ENCODE data around the gene SOX6. TPM values are rescaled to one million over a fixed set of nuclear protein-coding genes. Genes with fewer than 3 reads are reported as not detected.

Gene SOX6
- polyA plus RNA-seq, 1 of the 3 experiments (the other 2 are of a cell fraction) = 0.03 TPM

DNA sequence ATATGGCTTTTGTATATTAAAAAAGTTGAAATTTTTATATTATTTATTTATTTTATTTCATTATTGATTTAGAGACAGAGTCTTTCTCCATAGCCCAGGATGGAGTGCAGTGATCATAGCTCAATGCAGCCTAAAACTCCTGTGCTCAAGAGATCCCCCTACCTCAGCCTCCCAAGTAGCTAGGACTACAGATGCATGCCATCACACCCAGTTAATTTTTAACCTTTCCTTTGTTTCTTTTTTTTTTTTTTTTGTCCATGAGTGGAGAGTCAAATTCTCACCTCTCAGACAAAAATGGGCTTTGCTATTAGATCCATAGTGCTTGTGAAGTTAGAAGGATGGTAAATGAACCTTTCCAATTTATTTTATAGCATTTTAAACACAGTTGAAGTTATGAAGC, 182.5 kb downstream of the SOX6 start:
- POLR2A ChIA-PET = no interaction called here
- Histone ChIP-seq H3K27ac (ENCODE audit: low read depth in 2 of 2, low read length in 1 of 2) (no peak overlapping the region), H3K27me3 (ENCODE audit: insufficient read depth) (no peaks in the 10 kb centered on the region), H3K4me1 (ENCODE audit: control insufficient read depth in 1 of 2, insufficient read depth in 2 of 2, low read depth in 1 of 2, low read length in 1 of 2) (peaks cover 10 to 21% of the 10 kb centered on the region in 2 experiments; a peak in 3 of 4 replicates), H3K9me3 (no peaks in the 10 kb centered on the region), H3K79me2 (ENCODE audit: insufficient read depth) (no peaks in the 10 kb centered on the region), H2AFZ (ENCODE audit: low read depth) (no peak overlapping the region), H4K20me1 (ENCODE audit: insufficient read depth) (no peaks in the 10 kb centered on the region), H3K9me2 (no peaks in the 10 kb centered on the region), H3K9ac (no peak overlapping the region), H3K4me2 (no peak overlapping the region), H3K4me3 (ENCODE audit: low read depth in 2 of 2, low read length in 1 of 2) (no peak overlapping the region), H3F3A (replicated peaks; ENCODE audit: insufficient read depth) (no peaks in the 10 kb centered on the region), H3K36me3 (replicated peaks in 1 of 2; ENCODE audit: control insufficient read depth in 1 of 2, insufficient read depth in 2 of 2, low read length in 1 of 2) (no peaks in the 10 kb centered on the region)
- TF ChIP-seq IRF3 (IDR thresholded peaks at IDR 0.05; ENCODE audit: low read depth, low read length) (no peak), RFX5 (IDR thresholded peaks at IDR 0.05; ENCODE audit: low read length) (no peak), SMC3 (IDR thresholded peaks at IDR 0.05; ENCODE audit: low read depth, low read length) (no peak), EP300 (IDR thresholded peaks at IDR 0.05; ENCODE audit: borderline replicate concordance in 1 of 2, low read depth in 1 of 2, low read length in 1 of 2) (no peak), EZH2phosphoT487 (IDR thresholded peaks at IDR 0.05; ENCODE audit: borderline replicate concordance, low read depth) (no peak), SIN3A (IDR thresholded peaks at IDR 0.05; ENCODE audit: borderline replicate concordance, low read depth, low read length) (no peak), POLR2AphosphoS5 (IDR thresholded peaks at IDR 0.05; ENCODE audit: low read depth, low read length) (no peak), RAD21 (IDR thresholded peaks at IDR 0.05; ENCODE audit: low read length) (no peak), MXI1 (IDR thresholded peaks at IDR 0.05; ENCODE audit: low read depth, low read length) (no peak), FOSL2 (IDR thresholded peaks at IDR 0.05; ENCODE audit: borderline replicate concordance, low read depth) (no peak), FOXM1 (IDR thresholded peaks at IDR 0.05; ENCODE audit: low read depth) (no peak)
- CTCF ChIA-PET = interaction anchor here (0.6 to 2.1 kb wide), 3 partner anchors 433 to 656 kb away, joined by 3 to 6 read pairs (median 3); no protein-coding TSS in a partner anchor
- DNase-seq = no peak

GRCh38 chr11:16171882-16172281, 184.5 kb downstream of the SOX6 start:
- Histone ChIP-seq H3K9me2 (no peaks in the 10 kb centered on the region), H3K4me3 (ENCODE audit: low read depth in 2 of 2, low read length in 1 of 2) (no peak overlapping the region), H3F3A (replicated peaks; ENCODE audit: insufficient read depth) (no peaks in the 10 kb centered on the region), H4K20me1 (ENCODE audit: insufficient read depth) (no peaks in the 10 kb centered on the region), H3K9ac (no peak overlapping the region), H2AFZ (ENCODE audit: low read depth) (no peak overlapping the region), H3K9me3 (no peaks in the 10 kb centered on the region), H3K36me3 (replicated peaks in 1 of 2; ENCODE audit: control insufficient read depth in 1 of 2, insufficient read depth in 2 of 2, low read length in 1 of 2) (no peaks in the 10 kb centered on the region), H3K79me2 (ENCODE audit: insufficient read depth) (no peaks in the 10 kb centered on the region), H3K4me1 (ENCODE audit: control insufficient read depth in 1 of 2, insufficient read depth in 2 of 2, low read depth in 1 of 2, low read length in 1 of 2) (peaks cover 5 to 14% of the 10 kb centered on the region in 2 experiments; a peak in 2 of 4 replicates), H3K4me2 (no peak overlapping the region), H3K27me3 (ENCODE audit: insufficient read depth) (no peaks in the 10 kb centered on the region), H3K27ac (ENCODE audit: low read depth in 2 of 2, low read length in 1 of 2) (no peak overlapping the region)
- DNase-seq = no peak
- CTCF ChIA-PET = interaction anchor here (0.6 to 2.1 kb wide), 2 partner anchors 11 to 20 kb away, joined by 3 to 6 read pairs; no protein-coding TSS in a partner anchor
- WGBS (ENCODE audit: low lambda C conversion rate) = 65% methylated on average over 2 of the region's 2 CpGs
- POLR2A ChIA-PET = no interaction called here
- TF ChIP-seq FOXM1 (IDR thresholded peaks at IDR 0.05; ENCODE audit: low read depth) = no peak
- no peak for TF ChIP-seq NRF1 (IDR thresholded peaks at IDR 0.05; ENCODE audit: low read depth, low read length)
- no peak for TF ChIP-seq NFIC (IDR thresholded peaks at IDR 0.05; ENCODE audit: borderline replicate concordance)
- TF ChIP-seq EP300 (IDR thresholded peaks at IDR 0.05; ENCODE audit: borderline replicate concordance in 1 of 2, low read depth in 1 of 2, low read length in 1 of 2) = no peak
- no peak for TF ChIP-seq GABPA (IDR thresholded peaks at IDR 0.05; ENCODE audit: low read depth)
- TF ChIP-seq CHD2 (IDR thresholded peaks at IDR 0.05; ENCODE audit: low read length, partially characterized antibody) = no peak
- no peak for TF ChIP-seq IRF3 (IDR thresholded peaks at IDR 0.05; ENCODE audit: low read depth, low read length)
- TF ChIP-seq SIN3A (IDR thresholded peaks at IDR 0.05; ENCODE audit: borderline replicate concordance, low read depth, low read length) = no peak
- TF ChIP-seq YY1 (IDR thresholded peaks at IDR 0.05; ENCODE audit: low read depth) = no peak
- no peak for TF ChIP-seq MAX (IDR thresholded peaks at IDR 0.05; ENCODE audit: low read depth)
- no peak for TF ChIP-seq TAF1 (IDR thresholded peaks at IDR 0.05; ENCODE audit: borderline replicate concordance, low read depth, low read length)
- no peak for TF ChIP-seq TCF12 (IDR thresholded peaks at IDR 0.05)
- TF ChIP-seq EZH2phosphoT487 (IDR thresholded peaks at IDR 0.05; ENCODE audit: borderline replicate concordance, low read depth) = no peak
- no peak for TF ChIP-seq RAD21 (IDR thresholded peaks at IDR 0.05; ENCODE audit: low read length)
- TF ChIP-seq, protein P1, sequence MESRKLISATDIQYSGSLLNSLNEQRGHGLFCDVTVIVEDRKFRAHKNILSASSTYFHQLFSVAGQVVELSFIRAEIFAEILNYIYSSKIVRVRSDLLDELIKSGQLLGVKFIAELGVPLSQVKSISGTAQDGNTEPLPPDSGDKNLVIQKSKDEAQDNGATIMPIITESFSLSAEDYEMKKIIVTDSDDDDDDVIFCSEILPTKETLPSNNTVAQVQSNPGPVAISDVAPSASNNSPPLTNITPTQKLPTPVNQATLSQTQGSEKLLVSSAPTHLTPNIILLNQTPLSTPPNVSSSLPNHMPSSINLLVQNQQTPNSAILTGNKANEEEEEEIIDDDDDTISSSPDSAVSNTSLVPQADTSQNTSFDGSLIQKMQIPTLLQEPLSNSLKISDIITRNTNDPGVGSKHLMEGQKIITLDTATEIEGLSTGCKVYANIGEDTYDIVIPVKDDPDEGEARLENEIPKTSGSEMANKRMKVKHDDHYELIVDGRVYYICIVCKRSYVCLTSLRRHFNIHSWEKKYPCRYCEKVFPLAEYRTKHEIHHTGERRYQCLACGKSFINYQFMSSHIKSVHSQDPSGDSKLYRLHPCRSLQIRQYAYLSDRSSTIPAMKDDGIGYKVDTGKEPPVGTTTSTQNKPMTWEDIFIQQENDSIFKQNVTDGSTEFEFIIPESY (IDR thresholded peaks at IDR 0.05; ENCODE audit: borderline replicate concordance, low read depth) = no peak
- no peak for TF ChIP-seq USF2 (IDR thresholded peaks at IDR 0.05; ENCODE audit: borderline replicate concordance, low read depth, low read length)

Data from SK-N-SH (cell line).